SK-N-SH (cell line): ENCODE data around the gene PARP14.

Experiments
- EZH2phosphoT487 ChIP-seq: fragments of 200-600 bp; sonication (generic); IDR thresholded peaks from 2 replicates; pipeline ENCODE4 v1.6.1; 2017; ENCODE audit warnings: low read depth, mixed run types, mild to moderate bottlenecking, antibody characterized with exemption, moderate library complexity, borderline replicate concordance
- GATA2 ChIP-seq: sonication (generic); formaldehyde crosslinking; IDR thresholded peaks from 2 replicates; pipeline ENCODE4 v1.5.0; 2020; ENCODE audit warnings: mild to moderate bottlenecking, missing genetic modification reagents
- JUND ChIP-seq: IDR thresholded peaks from 2 replicates; pipeline ENCODE4 v1.4.0; 2012
- NFIC ChIP-seq: IDR thresholded peaks from 2 replicates; pipeline ENCODE4 v1.4.0; 2012; ENCODE audit warnings: borderline replicate concordance
- POLR2AphosphoS5 ChIP-seq: IDR thresholded peaks from 2 replicates; pipeline ENCODE4 v1.6.1; 2012; ENCODE audit warnings: low read depth, low read length
- RCOR1 ChIP-seq: fragments of 150-350 bp; IDR thresholded peaks from 2 replicates; pipeline ENCODE4 v1.6.1; 2017; ENCODE audit warnings: antibody characterized with exemption, low read length
- RFX5 ChIP-seq: IDR thresholded peaks from 2 replicates; pipeline ENCODE4 v1.6.1; 2012; ENCODE audit warnings: mild to moderate bottlenecking, improper control_type of control experiment, low read length
- TF ChIP-seq, protein P1 (sequence below): fragments of 200-600 bp; sonication (generic); IDR thresholded peaks from 2 replicates; pipeline ENCODE4 v1.6.1; 2017; ENCODE audit warnings: antibody characterized with exemption, mild to moderate bottlenecking, moderate library complexity

GRCh38 chr3:122688996-122689395 lies 8.4 kb downstream of the PARP14 start:
- TF ChIP-seq RFX5 (no peak), JUND (no peak), RCOR1 (no peak), POLR2AphosphoS5 (no peak), GATA2 (CRISPR knock-in tag) (no peak), NFIC (no peak), EZH2phosphoT487 (no peak)
- TF ChIP-seq, protein P1, sequence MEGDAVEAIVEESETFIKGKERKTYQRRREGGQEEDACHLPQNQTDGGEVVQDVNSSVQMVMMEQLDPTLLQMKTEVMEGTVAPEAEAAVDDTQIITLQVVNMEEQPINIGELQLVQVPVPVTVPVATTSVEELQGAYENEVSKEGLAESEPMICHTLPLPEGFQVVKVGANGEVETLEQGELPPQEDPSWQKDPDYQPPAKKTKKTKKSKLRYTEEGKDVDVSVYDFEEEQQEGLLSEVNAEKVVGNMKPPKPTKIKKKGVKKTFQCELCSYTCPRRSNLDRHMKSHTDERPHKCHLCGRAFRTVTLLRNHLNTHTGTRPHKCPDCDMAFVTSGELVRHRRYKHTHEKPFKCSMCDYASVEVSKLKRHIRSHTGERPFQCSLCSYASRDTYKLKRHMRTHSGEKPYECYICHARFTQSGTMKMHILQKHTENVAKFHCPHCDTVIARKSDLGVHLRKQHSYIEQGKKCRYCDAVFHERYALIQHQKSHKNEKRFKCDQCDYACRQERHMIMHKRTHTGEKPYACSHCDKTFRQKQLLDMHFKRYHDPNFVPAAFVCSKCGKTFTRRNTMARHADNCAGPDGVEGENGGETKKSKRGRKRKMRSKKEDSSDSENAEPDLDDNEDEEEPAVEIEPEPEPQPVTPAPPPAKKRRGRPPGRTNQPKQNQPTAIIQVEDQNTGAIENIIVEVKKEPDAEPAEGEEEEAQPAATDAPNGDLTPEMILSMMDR, result no peak
